ENCODE results near the gene BMP15.

BMP15 gene

GRCh38 chrX:50910685-50911176 lies at the start of gene BMP15:
BMP15 (plus strand) TSS chrX:50910735; CDS start chrX:50910784, 49 bp downstream.
- no peak for DNase-seq (ENCODE audit: low read depth in 2 of 2)

GRCh38 chrX:50863471-50863870 lies 47.1 kb upstream of the BMP15 start:
- no peak for DNase-seq (ENCODE audit: low read depth in 2 of 2)

GRCh38 chrX:50865311-50865710 lies 45.2 kb upstream of the BMP15 start:
- no peak for DNase-seq (ENCODE audit: low read depth in 2 of 2)

GRCh38 chrX:50871922-50872453 lies 38.5 kb upstream of the BMP15 start:
- DNase-seq (ENCODE audit: low read depth in 2 of 2) = no peak

- DNase-seq (ENCODE audit: low read depth in 2 of 2) = no peak
Observed at GRCh38 chrX:50874876-50875275, 35.7 kb upstream of the BMP15 start.

- no peak for DNase-seq (ENCODE audit: low read depth in 2 of 2)
Observed at GRCh38 chrX:50876551-50876950, 34.0 kb upstream of the BMP15 start.

- no peak for DNase-seq (ENCODE audit: low read depth in 2 of 2)
Observed at GRCh38 chrX:50877310-50877709, 33.2 kb upstream of the BMP15 start.

- no peak for DNase-seq (ENCODE audit: low read depth in 2 of 2)
Observed at GRCh38 chrX:50881028-50881427, 29.5 kb upstream of the BMP15 start.

GRCh38 chrX:50888884-50889283 lies 21.7 kb upstream of the BMP15 start:
- no peak for DNase-seq (ENCODE audit: low read depth in 2 of 2)

- DNase-seq (ENCODE audit: low read depth in 2 of 2) = no peak
Observed at GRCh38 chrX:50889582-50889981, 21.0 kb upstream of the BMP15 start.

GRCh38 chrX:50893047-50893446 lies 17.5 kb upstream of the BMP15 start:
- no peak for DNase-seq (ENCODE audit: low read depth in 2 of 2)

- DNase-seq (ENCODE audit: low read depth in 2 of 2) = no peak
Observed at GRCh38 chrX:50893466-50893865, 17.1 kb upstream of the BMP15 start.

- DNase-seq (ENCODE audit: low read depth in 2 of 2) = no peak
Observed at GRCh38 chrX:50905334-50905733, 5.2 kb upstream of the BMP15 start.

- no peak for DNase-seq (ENCODE audit: low read depth in 2 of 2)
Observed at GRCh38 chrX:50913520-50913919, 3.0 kb downstream of the BMP15 start.

GRCh38 chrX:50920132-50920531 lies 9.6 kb downstream of the BMP15 start:
- no peak for DNase-seq (ENCODE audit: low read depth in 2 of 2)

- DNase-seq (ENCODE audit: low read depth in 2 of 2) = no peak
Observed at GRCh38 chrX:50927127-50927526, 16.6 kb downstream of the BMP15 start.

GRCh38 chrX:50941638-50942037 lies 31.1 kb downstream of the BMP15 start:
- peak in 1 of 2 donors; percentile 0 for DNase-seq (ENCODE audit: low read depth in 2 of 2)

- no peak for DNase-seq (ENCODE audit: low read depth in 2 of 2)
Observed at GRCh38 chrX:50942471-50942870, 31.9 kb downstream of the BMP15 start.

- DNase-seq (ENCODE audit: low read depth in 2 of 2) = no peak
Observed at GRCh38 chrX:50952406-50952805, 41.9 kb downstream of the BMP15 start.

- DNase-seq (ENCODE audit: low read depth in 2 of 2) = no peak
Observed at GRCh38 chrX:50953832-50954231, 43.3 kb downstream of the BMP15 start.

GRCh38 chrX:50962156-50962555 lies 51.6 kb downstream of the BMP15 start:
- no peak for DNase-seq (ENCODE audit: low read depth in 2 of 2)

- no peak for DNase-seq (ENCODE audit: low read depth in 2 of 2)
Observed at GRCh38 chrX:50963842-50964241, 53.3 kb downstream of the BMP15 start.

All from activated CD4-positive, alpha-beta T cell treated with anti-CD3 and anti-CD28 coated beads for 24 hours (primary cell).